H9 (cell line): ENCODE results near the gene ZNF264. TPM values are rescaled to one million over a fixed set of nuclear protein-coding genes. Genes with fewer than 3 reads are reported as not detected.

Experiments
- DNase-seq: peaks from one replicate; pipeline ENCODE4 v3.0.0-alpha.2; 2017
- H2AFZ ChIP-seq: one replicate; pipeline ENCODE4 v1.6.1; 2013; ENCODE audit warnings: mild to moderate bottlenecking, low read length, control low read depth, moderate library complexity
- H2AK5ac ChIP-seq: 2 replicates; pipeline ENCODE4 v1.6.1; 2013; ENCODE audit warnings: low read length, control low read depth, mixed read lengths; ENCODE audit not compliant: insufficient read length
- H2BK120ac ChIP-seq: one replicate; pipeline ENCODE4 v1.6.1; 2013; ENCODE audit warnings: low read depth, mild to moderate bottlenecking, low read length, control low read depth, inconsistent platforms; ENCODE audit not compliant: poor library complexity, severe bottlenecking
- H2BK12ac ChIP-seq: 2 replicates; pipeline ENCODE4 v1.6.1; 2013; ENCODE audit warnings: low read length, control low read depth, mixed read lengths, low read depth; ENCODE audit not compliant: insufficient read length
- H2BK15ac ChIP-seq: 2 replicates; pipeline ENCODE4 v1.6.1; 2013; ENCODE audit warnings: low read depth, low read length, control low read depth
- H2BK20ac ChIP-seq: one replicate; pipeline ENCODE4 v1.6.1; 2013; ENCODE audit warnings: low read depth, mild to moderate bottlenecking, low read length, control low read depth, inconsistent platforms; ENCODE audit not compliant: poor library complexity, severe bottlenecking
- H2BK5ac ChIP-seq: 2 replicates; pipeline ENCODE4 v1.6.1; 2013; ENCODE audit warnings: low read length, control low read depth, mixed read lengths; ENCODE audit not compliant: insufficient read length
- H3K14ac ChIP-seq: 2 replicates; pipeline ENCODE4 v1.6.1; 2013; ENCODE audit warnings: low read length, control low read depth; ENCODE audit not compliant: insufficient read depth
- H3K18ac ChIP-seq: 2 replicates; pipeline ENCODE4 v1.6.1; 2013; ENCODE audit warnings: low read depth, mild to moderate bottlenecking, mixed read lengths, low read length, control low read depth; ENCODE audit not compliant: insufficient read length
- H3K23ac ChIP-seq: 2 replicates; pipeline ENCODE4 v1.6.1; 2013; ENCODE audit warnings: low read length, control low read depth, mixed read lengths, low read depth; ENCODE audit not compliant: insufficient read length
- H3K23me2 ChIP-seq: 2 replicates; pipeline ENCODE4 v1.6.1; 2013; ENCODE audit warnings: low read depth, mild to moderate bottlenecking, mixed read lengths, low read length, control low read depth; ENCODE audit not compliant: insufficient read length, poor library complexity, severe bottlenecking
- H3K27ac ChIP-seq: 2 replicates; pipeline ENCODE4 v1.5.1; 2013; ENCODE audit warnings: low read length, control low read depth, mixed read lengths, low read depth; ENCODE audit not compliant: insufficient read length
- H3K27me3 ChIP-seq: 2 replicates; pipeline ENCODE4 v1.6.1; 2013; ENCODE audit warnings: low read length, control low read depth, inconsistent platforms; ENCODE audit not compliant: insufficient read depth
- H3K4ac ChIP-seq: 2 replicates; pipeline ENCODE4 v1.6.1; 2013; ENCODE audit warnings: low read depth, mild to moderate bottlenecking, control low read depth, inconsistent platforms, low read length, moderate library complexity
- H3K4me1 ChIP-seq: 2 replicates; pipeline ENCODE4 v1.6.1; 2013; ENCODE audit warnings: low read length, control low read depth, inconsistent platforms; ENCODE audit not compliant: insufficient read depth
- H3K4me2 ChIP-seq: 2 replicates; pipeline ENCODE4 v1.6.1; 2013; ENCODE audit warnings: low read length, control low read depth, mixed read lengths; ENCODE audit not compliant: insufficient read length, insufficient read depth
- H3K56ac ChIP-seq: 2 replicates; pipeline ENCODE4 v1.6.1; 2013; ENCODE audit warnings: low read depth, mild to moderate bottlenecking, mixed read lengths, low read length, control low read depth; ENCODE audit not compliant: insufficient read length
- H3K79me1 ChIP-seq: 2 replicates; pipeline ENCODE4 v1.6.1; 2013; ENCODE audit warnings: low read depth, mild to moderate bottlenecking, moderate library complexity, low read length, control low read depth, inconsistent platforms; ENCODE audit not compliant: insufficient read depth, poor library complexity, severe bottlenecking
- H3K79me2 ChIP-seq: 2 replicates; pipeline ENCODE4 v1.6.1; 2013; ENCODE audit warnings: low read length, control low read depth, inconsistent platforms; ENCODE audit not compliant: insufficient read depth
- H3K9ac ChIP-seq: 2 replicates; pipeline ENCODE4 v1.6.1; 2013; ENCODE audit warnings: low read length, control low read depth, mixed read lengths; ENCODE audit not compliant: insufficient read length; ENCODE audit errors: extremely low read depth
- H3K9me3 ChIP-seq: one replicate; pipeline ENCODE4 v1.6.1; 2013; ENCODE audit warnings: low read depth, low read length, inconsistent platforms; ENCODE audit not compliant: control insufficient read depth
- H3T11ph ChIP-seq: one replicate; pipeline ENCODE4 v1.6.1; 2013; ENCODE audit warnings: mild to moderate bottlenecking, low read length, control low read depth, inconsistent platforms
- H4K20me1 ChIP-seq: one replicate; pipeline ENCODE4 v1.6.1; 2013; ENCODE audit not compliant: control insufficient read depth, insufficient read length, insufficient read depth
- H4K5ac ChIP-seq: 2 replicates; pipeline ENCODE4 v1.6.1; 2013; ENCODE audit warnings: low read depth, mild to moderate bottlenecking, mixed read lengths, low read length, control low read depth; ENCODE audit not compliant: insufficient read length
- H4K8ac ChIP-seq: replicated peaks from 2 replicates; pipeline ENCODE4 v1.6.1; 2013; ENCODE audit warnings: low read length, control low read depth, mixed read lengths, low read depth; ENCODE audit not compliant: insufficient read length
- H4K91ac ChIP-seq: 2 replicates; pipeline ENCODE4 v1.6.1; 2013; ENCODE audit warnings: low read depth, mild to moderate bottlenecking, moderate library complexity, mixed read lengths, low read length, control low read depth; ENCODE audit not compliant: insufficient read length
- H3K27ac Mint-ChIP-seq, 3 experiments: 2 replicates in 2 of 3; 3 replicates in 1 of 3; pipeline ENCODE4 v1.8.0; 2020 to 2021; ENCODE audit warnings: mixed read lengths in 3 of 3, mild to moderate bottlenecking in 1 of 3, moderate library complexity in 1 of 3
- H3K27me3 Mint-ChIP-seq: 2 replicates; pipeline ENCODE4 v1.8.0; 2021; ENCODE audit warnings: low read depth, mild to moderate bottlenecking, moderate library complexity, mixed read lengths
- H3K36me3 Mint-ChIP-seq, 3 experiments: 2 replicates in 2 of 3; 3 replicates in 1 of 3; pipeline ENCODE4 v1.8.0; 2020 to 2021; ENCODE audit warnings: low read depth in 3 of 3, mixed read lengths in 3 of 3; ENCODE audit not compliant: insufficient read depth in 1 of 3
- H3K4me1 Mint-ChIP-seq, 2 experiments: 2 replicates each; pipeline ENCODE4 v1.8.0; 2020; ENCODE audit warnings: mixed read lengths in 2 of 2
- H3K4me3 Mint-ChIP-seq, 2 experiments: 2 replicates in 1 of 2; 3 replicates in 1 of 2; pipeline ENCODE4 v1.8.0; 2020 to 2021; ENCODE audit warnings: mild to moderate bottlenecking in 2 of 2, mixed read lengths in 2 of 2, moderate library complexity in 1 of 2
- H3K9me3 Mint-ChIP-seq, 2 experiments: 2 replicates in 1 of 2; 3 replicates in 1 of 2; pipeline ENCODE4 v1.8.0; 2020; ENCODE audit warnings: mild to moderate bottlenecking in 2 of 2, mixed read lengths in 2 of 2, moderate library complexity in 1 of 2
- CTCF ChIP-seq: fragments of 200-600 bp; sonication (generic); conservative IDR thresholded peaks from 3 replicates; pipeline ENCODE4 v1.8.0; 2021; ENCODE audit warnings: antibody characterized with exemption, mild to moderate bottlenecking
- WGBS: extraction: QIAGEN DNeasy Blood & Tissue Kit; methylation state at CpG from one replicate; pipeline ENCODE4 v1.1.7; 2013; ENCODE audit warnings: missing lambda C conversion rate, low lambda C conversion rate, mixed read lengths; ENCODE audit not compliant: insufficient read length; ENCODE audit errors: extremely low coverage; 5-methylcytosine and 5-hydroxymethylcytosine counted together
- total RNA-seq: library from RNA; stranded (reverse); gene quantifications from 2 replicates; pipeline ENCODE4 v1.2.1, GENCODE V29; 2021

Gene ZNF264
- total RNA-seq, 1 experiment from 2014 or later, result 25.3 TPM

GRCh38 chr19:57245066-57245465 lies 53.8 kb downstream of the ZNF264 start:
- H3K9me3 Mint-ChIP-seq, result no peaks in the 10 kb centered on the region
- no CpG with 5 or more reads among the region's 5 CpGs for WGBS
- Histone ChIP-seq H4K91ac (no peak overlapping the region), H3K9ac (no peak overlapping the region), H2AFZ (no peak overlapping the region), H3K18ac (no peak overlapping the region), H2BK5ac (no peak overlapping the region), H3K23me2 (peaks cover 7% of the 10 kb centered on the region), H3K79me2 (peaks cover 16% of the 10 kb centered on the region; the same call in 1 of the 2 replicates), H3K23ac (no peak overlapping the region), H3K56ac (no peak overlapping the region), H3K14ac (no peak overlapping the region), H4K5ac (no peak overlapping the region), H3K9me3 (no peaks in the 10 kb centered on the region), H3K4ac (no peak overlapping the region), H2AK5ac (no peak overlapping the region), H4K8ac (no peak overlapping the region), H3K27ac (no peak overlapping the region), H2BK12ac (no peak overlapping the region), H2BK15ac (no peak overlapping the region), H2BK120ac (no peak overlapping the region), H4K20me1 (no peaks in the 10 kb centered on the region), H3K79me1 (peaks cover 4% of the 10 kb centered on the region), H2BK20ac (no peak overlapping the region), H3K27me3 (no peaks in the 10 kb centered on the region), H3K4me2 (no peak overlapping the region), H3K4me1 (no peaks in the 10 kb centered on the region), H3T11ph (no peak overlapping the region)
- no peak for DNase-seq
- no peaks in the 10 kb centered on the region for H3K27me3 Mint-ChIP-seq
- no peak overlapping the region for H3K27ac Mint-ChIP-seq
- peaks cover 16 to 44% (median 40%) of the 10 kb centered on the region in 3 experiments; a peak in 6 of 7 replicates for H3K36me3 Mint-ChIP-seq
- no peak for TF ChIP-seq CTCF
- no peak overlapping the region for H3K4me3 Mint-ChIP-seq
- peaks cover 7 to 9% of the 10 kb centered on the region in 2 experiments for H3K4me1 Mint-ChIP-seq
